ENCODE measurements around the gene NOP56. TPM values are rescaled to one million over a fixed set of nuclear protein-coding genes. Genes with fewer than 3 reads are reported as not detected.

The NOP56 gene
- total and polyA plus RNA-seq, 4 donors = 46.8 to 138 (median 85.0) TPM

GRCh38 chr20:2612073-2612472 is 40.4 kb upstream of the NOP56 start:
- no peak overlapping the region for H3K4me3 ChIP-seq (ENCODE audit: low read length in 2 of 2)
- DNase-seq (no peak), ATAC-seq (ENCODE audit: low FRiP score) (no peak)
- no peaks in the 10 kb centered on the region for H3K4me1 ChIP-seq (ENCODE audit: control insufficient read depth in 1 of 2, insufficient read depth in 2 of 2, low read length in 2 of 2)
- no peak overlapping the region for H3K27ac ChIP-seq (ENCODE audit: low read depth in 1 of 2, low read length in 2 of 2)
- intact Hi-C loops (cut with DNase I) = no loop called here
- H3K36me3 ChIP-seq (ENCODE audit: control insufficient read depth in 1 of 2, insufficient read depth in 2 of 2, low read length in 1 of 2) = no peaks in the 10 kb centered on the region
- peaks cover 3% of the 10 kb centered on the region for H3K9me3 ChIP-seq (ENCODE audit: control insufficient read depth, low read length)
- WGBS, 2 donors = 81 to 89% methylated on average over 3 of the region's 3 CpGs
- H3K27me3 ChIP-seq (ENCODE audit: control insufficient read depth in 1 of 2, insufficient read depth in 2 of 2, low read length in 1 of 2) = peaks cover 0 to 2% of the 10 kb centered on the region in 2 donors

DNA sequence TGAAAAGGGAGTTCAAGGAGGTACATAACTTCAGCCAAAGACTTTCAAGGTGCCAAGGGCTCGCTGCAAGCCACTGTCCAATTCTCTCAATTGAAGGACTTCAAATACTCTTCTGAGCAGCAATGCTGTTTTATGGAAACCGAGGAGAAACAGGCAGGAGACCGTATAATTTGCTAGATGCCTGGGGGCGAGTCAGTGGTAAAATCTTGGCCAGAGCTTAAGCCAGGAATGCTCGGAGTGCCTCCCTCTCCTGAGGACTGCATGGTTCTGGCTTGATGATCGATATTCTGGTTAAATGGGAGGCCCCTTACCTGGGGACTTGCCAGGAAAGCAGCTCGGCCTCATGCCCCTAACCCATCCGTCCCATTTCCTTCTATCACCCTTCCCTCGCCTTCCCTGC is 35.8 kb upstream of the NOP56 start:
- Histone ChIP-seq H3K9me3 (ENCODE audit: control insufficient read depth, low read length) (peaks cover 2% of the 10 kb centered on the region), H3K27ac (ENCODE audit: low read depth in 1 of 2, low read length in 2 of 2) (no peak overlapping the region), H3K4me1 (ENCODE audit: control insufficient read depth in 1 of 2, insufficient read depth in 2 of 2, low read length in 2 of 2) (no peaks in the 10 kb centered on the region), H3K36me3 (ENCODE audit: control insufficient read depth in 1 of 2, insufficient read depth in 2 of 2, low read length in 1 of 2) (no peaks in the 10 kb centered on the region), H3K27me3 (ENCODE audit: control insufficient read depth in 1 of 2, insufficient read depth in 2 of 2, low read length in 1 of 2) (no peaks in the 10 kb centered on the region), H3K4me3 (ENCODE audit: low read length in 2 of 2) (no peak overlapping the region)
- ATAC-seq (ENCODE audit: low FRiP score) (no peak), DNase-seq (no peak)
- 64 to 73% methylated on average over 9 of the region's 9 CpGs for WGBS, 2 donors
- intact Hi-C loops (cut with DNase I) = no loop called here

DNA sequence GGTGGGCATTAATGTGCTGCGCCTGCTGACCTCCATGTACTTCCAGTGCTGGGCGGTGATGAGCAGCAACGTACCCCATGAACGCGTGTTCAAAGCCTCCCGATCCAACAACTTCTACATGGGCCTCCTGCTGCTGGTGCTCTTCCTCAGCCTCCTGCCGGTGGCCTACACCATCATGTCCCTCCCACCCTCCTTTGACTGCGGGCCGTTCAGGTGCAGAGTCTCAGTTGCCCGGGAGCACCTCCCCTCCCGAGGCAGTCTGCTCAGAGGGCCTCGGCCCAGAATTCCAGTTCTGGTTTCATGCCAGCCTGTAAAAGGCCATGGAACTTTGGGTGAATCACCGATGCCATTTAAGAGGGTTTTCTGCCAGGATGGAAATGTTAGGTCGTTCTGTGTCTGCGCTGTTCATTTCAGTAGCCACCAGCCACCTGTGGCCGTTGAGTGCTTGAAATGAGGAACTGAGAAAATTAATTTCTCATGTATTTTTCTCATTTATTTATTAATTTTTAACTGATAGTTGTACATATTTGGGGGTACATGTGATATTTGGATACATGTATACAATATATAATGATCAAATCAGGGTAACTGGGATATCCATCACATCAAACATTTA is 35.2 kb upstream of the NOP56 start:
- Histone ChIP-seq H3K4me1 (ENCODE audit: control insufficient read depth in 1 of 2, insufficient read depth in 2 of 2, low read length in 2 of 2) (no peaks in the 10 kb centered on the region), H3K9me3 (ENCODE audit: control insufficient read depth, low read length) (peaks cover 2% of the 10 kb centered on the region), H3K27me3 (ENCODE audit: control insufficient read depth in 1 of 2, insufficient read depth in 2 of 2, low read length in 1 of 2) (no peaks in the 10 kb centered on the region), H3K4me3 (ENCODE audit: low read length in 2 of 2) (no peak overlapping the region), H3K36me3 (ENCODE audit: control insufficient read depth in 1 of 2, insufficient read depth in 2 of 2, low read length in 1 of 2) (no peaks in the 10 kb centered on the region), H3K27ac (ENCODE audit: low read depth in 1 of 2, low read length in 2 of 2) (no peak overlapping the region)
- DNase-seq = no peak
- no peak for ATAC-seq (ENCODE audit: low FRiP score)
- 88 to 90% methylated on average over 16 of the region's 16 CpGs for WGBS, 2 donors
- intact Hi-C loops (cut with DNase I) = no loop called here

- Histone ChIP-seq H3K27ac (ENCODE audit: low read depth in 1 of 2, low read length in 2 of 2) (no peak overlapping the region), H3K4me3 (ENCODE audit: low read length in 2 of 2) (no peak overlapping the region), H3K36me3 (ENCODE audit: control insufficient read depth in 1 of 2, insufficient read depth in 2 of 2, low read length in 1 of 2) (no peaks in the 10 kb centered on the region), H3K9me3 (ENCODE audit: control insufficient read depth, low read length) (peaks cover 2% of the 10 kb centered on the region), H3K4me1 (ENCODE audit: control insufficient read depth in 1 of 2, insufficient read depth in 2 of 2, low read length in 2 of 2) (no peaks in the 10 kb centered on the region), H3K27me3 (ENCODE audit: control insufficient read depth in 1 of 2, insufficient read depth in 2 of 2, low read length in 1 of 2) (no peaks in the 10 kb centered on the region)
- ATAC-seq (ENCODE audit: low FRiP score) = no peak
- intact Hi-C loops (cut with DNase I) = no loop called here
- no peak for DNase-seq
- 75 to 78% methylated on average over 6 of the region's 6 CpGs for WGBS, 2 donors
These were observed 33.6 kb upstream of the NOP56 start for GRCh38 chr20:2618815-2619214.

- H3K4me3 ChIP-seq (ENCODE audit: low read length in 2 of 2) = no peak overlapping the region
These were observed 33.1 kb upstream of the NOP56 start for GRCh38 chr20:2619337-2619736.

DNA sequence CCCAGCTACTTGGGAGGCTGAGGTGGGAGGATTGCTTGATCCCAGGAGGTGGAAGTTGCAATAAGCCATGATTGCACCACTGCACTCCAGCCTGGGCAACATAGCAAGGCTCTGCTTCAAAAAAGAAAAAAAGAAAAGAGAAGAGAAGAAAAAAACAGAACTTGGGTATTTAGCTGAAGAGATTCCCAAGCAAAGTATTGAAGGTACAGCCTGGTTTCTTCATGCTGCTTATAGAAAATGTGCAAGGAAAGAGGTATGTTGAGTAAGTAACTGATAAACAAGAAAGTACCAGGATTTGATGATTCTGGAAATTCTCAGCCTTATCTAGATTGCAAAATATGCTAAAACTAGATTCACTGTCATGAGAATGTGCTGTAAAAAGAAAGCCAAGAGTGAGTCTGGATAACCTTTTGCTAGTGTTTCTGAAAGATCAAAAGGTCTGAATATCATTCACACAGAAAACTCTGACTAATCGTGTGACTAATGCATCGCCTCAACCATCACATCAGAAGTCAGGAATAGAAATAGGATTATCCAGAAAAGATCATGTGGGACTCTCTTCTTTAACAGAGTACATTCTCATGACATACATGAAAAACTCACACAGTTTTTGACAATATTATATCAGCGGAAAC is 32.4 kb upstream of the NOP56 start:
- no peak overlapping the region for H3K4me3 ChIP-seq (ENCODE audit: low read length in 2 of 2)
- peaks cover 2% of the 10 kb centered on the region for H3K9me3 ChIP-seq (ENCODE audit: control insufficient read depth, low read length)
- no peak overlapping the region for H3K27ac ChIP-seq (ENCODE audit: low read depth in 1 of 2, low read length in 2 of 2)
- H3K27me3 ChIP-seq (ENCODE audit: control insufficient read depth in 1 of 2, insufficient read depth in 2 of 2, low read length in 1 of 2) = no peaks in the 10 kb centered on the region
- ATAC-seq (ENCODE audit: low FRiP score) = no peak
- intact Hi-C loops (cut with DNase I) = no loop called here
- 84 to 91% methylated on average over 3 of the region's 3 CpGs for WGBS, 2 donors
- no peaks in the 10 kb centered on the region for H3K36me3 ChIP-seq (ENCODE audit: control insufficient read depth in 1 of 2, insufficient read depth in 2 of 2, low read length in 1 of 2)
- no peak for DNase-seq
- H3K4me1 ChIP-seq (ENCODE audit: control insufficient read depth in 1 of 2, insufficient read depth in 2 of 2, low read length in 2 of 2) = no peaks in the 10 kb centered on the region

More at GRCh38 chr20:2619337-2619736, 33.1 kb upstream of the NOP56 start:
- 72 to 73% methylated on average over 2 of the region's 2 CpGs for WGBS, 2 donors
- H3K27ac ChIP-seq (ENCODE audit: low read depth in 1 of 2, low read length in 2 of 2) = no peak overlapping the region
- DNase-seq (no peak), ATAC-seq (ENCODE audit: low FRiP score) (no peak)
- H3K9me3 ChIP-seq (ENCODE audit: control insufficient read depth, low read length) = peaks cover 2% of the 10 kb centered on the region
- no peaks in the 10 kb centered on the region for H3K36me3 ChIP-seq (ENCODE audit: control insufficient read depth in 1 of 2, insufficient read depth in 2 of 2, low read length in 1 of 2)
- no peaks in the 10 kb centered on the region for H3K4me1 ChIP-seq (ENCODE audit: control insufficient read depth in 1 of 2, insufficient read depth in 2 of 2, low read length in 2 of 2)
- intact Hi-C loops (cut with DNase I) = no loop called here
- H3K27me3 ChIP-seq (ENCODE audit: control insufficient read depth in 1 of 2, insufficient read depth in 2 of 2, low read length in 1 of 2) = no peaks in the 10 kb centered on the region

DNA sequence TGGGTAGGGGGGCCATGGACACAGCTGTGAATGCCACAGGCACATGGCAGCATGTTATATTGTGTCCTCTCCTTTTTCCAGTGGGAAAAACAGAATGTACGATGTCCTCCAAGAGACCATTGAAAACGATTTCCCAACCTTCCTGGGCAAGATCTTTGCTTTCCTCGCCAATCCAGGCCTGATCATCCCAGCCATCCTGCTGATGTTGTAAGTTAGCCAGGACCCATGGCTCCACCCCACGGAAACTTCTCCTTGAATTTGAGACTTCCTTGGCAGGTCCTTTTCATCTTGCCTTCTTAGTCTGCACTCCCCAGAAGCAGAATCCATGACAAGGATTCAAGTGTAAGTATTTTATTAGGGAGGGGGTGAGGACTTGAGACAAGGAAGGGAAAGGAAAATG is 28.2 kb upstream of the NOP56 start:
- WGBS, 2 donors = 66% methylated on average over 4 of the region's 4 CpGs
- ATAC-seq (ENCODE audit: low FRiP score) (peak; percentile 69), DNase-seq (peak in 1 of 2 donors; percentile 52)
- Histone ChIP-seq H3K9me3 (ENCODE audit: control insufficient read depth, low read length) (peaks cover 7% of the 10 kb centered on the region), H3K27ac (ENCODE audit: low read depth in 1 of 2, low read length in 2 of 2) (no peak overlapping the region), H3K4me1 (ENCODE audit: control insufficient read depth in 1 of 2, insufficient read depth in 2 of 2, low read length in 2 of 2) (no peaks in the 10 kb centered on the region), H3K36me3 (ENCODE audit: control insufficient read depth in 1 of 2, insufficient read depth in 2 of 2, low read length in 1 of 2) (no peaks in the 10 kb centered on the region), H3K4me3 (ENCODE audit: low read length in 2 of 2) (no peak overlapping the region), H3K27me3 (ENCODE audit: control insufficient read depth in 1 of 2, insufficient read depth in 2 of 2, low read length in 1 of 2) (no peaks in the 10 kb centered on the region)
- intact Hi-C loops (cut with DNase I) = no loop called here

GRCh38 chr20:2625062-2625461 is 27.4 kb upstream of the NOP56 start:
- no peak overlapping the region for H3K27ac ChIP-seq (ENCODE audit: low read depth in 1 of 2, low read length in 2 of 2)
- no peaks in the 10 kb centered on the region for H3K36me3 ChIP-seq (ENCODE audit: control insufficient read depth in 1 of 2, insufficient read depth in 2 of 2, low read length in 1 of 2)
- H3K9me3 ChIP-seq (ENCODE audit: control insufficient read depth, low read length) = peaks cover 4% of the 10 kb centered on the region
- H3K27me3 ChIP-seq (ENCODE audit: control insufficient read depth in 1 of 2, insufficient read depth in 2 of 2, low read length in 1 of 2) = no peaks in the 10 kb centered on the region
- DNase-seq (no peak), ATAC-seq (ENCODE audit: low FRiP score) (no peak)
- 80% methylated on average over 2 of the region's 2 CpGs for WGBS, 2 donors
- H3K4me3 ChIP-seq (ENCODE audit: low read length in 2 of 2) = no peak overlapping the region
- intact Hi-C loops (cut with DNase I) = no loop called here
- no peaks in the 10 kb centered on the region for H3K4me1 ChIP-seq (ENCODE audit: control insufficient read depth in 1 of 2, insufficient read depth in 2 of 2, low read length in 2 of 2)

DNA sequence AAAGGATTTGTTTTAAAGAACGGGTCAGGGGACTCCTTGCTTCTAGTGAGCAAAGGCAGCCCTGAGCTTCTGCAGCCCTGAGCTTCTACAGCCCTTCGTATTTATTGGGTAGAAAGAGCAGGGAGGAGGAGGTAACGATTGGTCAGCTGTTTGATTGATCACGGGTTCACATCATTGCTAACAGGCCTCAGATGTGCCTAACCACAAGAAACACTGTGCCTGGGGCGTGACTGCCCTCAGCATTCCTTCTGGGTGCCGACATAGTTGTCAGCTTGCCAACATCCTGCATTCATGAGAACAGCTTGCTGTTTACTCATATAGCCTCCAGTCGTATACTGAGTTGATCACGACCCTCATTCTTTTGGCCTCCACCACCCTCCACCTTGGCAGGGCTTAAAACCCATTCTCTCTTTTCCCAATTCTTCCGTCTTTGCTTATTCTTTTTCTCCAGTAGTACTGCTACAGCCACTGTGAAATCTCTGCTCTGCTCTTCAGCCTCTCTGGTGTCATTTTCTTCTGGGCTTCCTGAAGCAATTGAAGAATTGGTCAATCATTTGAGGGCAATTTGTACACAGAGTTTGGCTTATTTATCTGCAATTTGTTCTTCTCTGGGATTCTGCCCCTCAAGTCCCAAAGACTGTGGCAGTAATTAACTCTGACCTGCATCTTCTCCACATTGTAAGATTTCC is 25.4 kb upstream of the NOP56 start:
- WGBS, 2 donors = 65 to 71% methylated on average over 9 of the region's 9 CpGs
- Histone ChIP-seq H3K36me3 (ENCODE audit: control insufficient read depth in 1 of 2, insufficient read depth in 2 of 2, low read length in 1 of 2) (no peaks in the 10 kb centered on the region), H3K27ac (ENCODE audit: low read depth in 1 of 2, low read length in 2 of 2) (no peak overlapping the region), H3K9me3 (ENCODE audit: control insufficient read depth, low read length) (peaks cover 4% of the 10 kb centered on the region), H3K27me3 (ENCODE audit: control insufficient read depth in 1 of 2, insufficient read depth in 2 of 2, low read length in 1 of 2) (no peaks in the 10 kb centered on the region), H3K4me1 (ENCODE audit: control insufficient read depth in 1 of 2, insufficient read depth in 2 of 2, low read length in 2 of 2) (no peaks in the 10 kb centered on the region), H3K4me3 (ENCODE audit: low read length in 2 of 2) (no peak overlapping the region)
- intact Hi-C loops (cut with DNase I) = no loop called here
- no peak for ATAC-seq (ENCODE audit: low FRiP score)
- DNase-seq = no peak
